CD4-positive, alpha-beta T cell (primary cell): Measurements from ENCODE around the gene THOC7. TPM values are rescaled to one million over a fixed set of nuclear protein-coding genes. Genes with fewer than 3 reads are reported as not detected.

Source experiments
- ATAC-seq: fragments of 200-7000 bp; cut with Tn5 transposase; one replicate; pipeline ENCODE4 v1.10.0; 2022; ENCODE audit warnings: mild to moderate bottlenecking; ENCODE audit not compliant: poor library complexity
- CTCF ChIA-PET: fragments of 350-600 bp; sonication (Branson Sonifier 250); formaldehyde crosslinking; loops from one replicate; lab custom pipeline; 2021; ENCODE audit warnings: antibody characterized with exemption, inconsistent platforms; lab: Charles Lee
- POLR2A ChIA-PET: fragments of 350-600 bp; sonication (Branson Sonifier 250); formaldehyde crosslinking; loops from one replicate; lab custom pipeline; 2021; ENCODE audit warnings: antibody characterized with exemption, inconsistent platforms; lab: Charles Lee
- DNase-seq, 14 experiments: peaks; one replicate each; pipeline ENCODE4 v3.0.0-alpha.2; 2013 to 2020; ENCODE audit warnings: mixed read lengths in 2 of 14
- H3K27ac ChIP-seq, 2 donors: one replicate each; pipeline versions ENCODE4 v1.5.1 to v1.7.0; 2013; ENCODE audit warnings: low read length in 2 of 2, low read depth in 1 of 2, mild to moderate bottlenecking in 1 of 2
- H3K27me3 ChIP-seq, 2 experiments: 1 replicate in 1 of 2; 2 replicates in 1 of 2; pipeline versions ENCODE4 v1.6.1 to v1.7.0; 2013; ENCODE audit warnings: low read length in 2 of 2, control low read depth in 1 of 2, mild to moderate bottlenecking in 1 of 2, moderate library complexity in 1 of 2; ENCODE audit not compliant: insufficient read depth in 2 of 2, control insufficient read depth in 1 of 2
- H3K36me3 ChIP-seq: one replicate; pipeline ENCODE4 v1.6.1; 2013; ENCODE audit warnings: low read length, control low read depth; ENCODE audit not compliant: insufficient read depth
- H3K4me1 ChIP-seq: one replicate; pipeline ENCODE4 v1.6.1; 2013; ENCODE audit warnings: low read length, control low read depth; ENCODE audit not compliant: insufficient read depth
- H3K4me3 ChIP-seq: one replicate; pipeline ENCODE4 v1.5.1; 2013; ENCODE audit warnings: mild to moderate bottlenecking, low read length, moderate library complexity
- H3K9me3 ChIP-seq, 2 experiments: 1 replicate in 1 of 2; 2 replicates in 1 of 2; pipeline versions ENCODE4 v1.6.1 to v1.7.0; 2013; ENCODE audit warnings: low read length in 2 of 2, mild to moderate bottlenecking in 2 of 2, control low read depth in 1 of 2, moderate library complexity in 1 of 2; ENCODE audit not compliant: control insufficient read depth in 1 of 2, insufficient read depth in 1 of 2
- H3K27ac Mint-ChIP-seq: one replicate; pipeline ENCODE4 v1.8.0; 2020; ENCODE audit warnings: mixed read lengths
- H3K27me3 Mint-ChIP-seq: one replicate; pipeline ENCODE4 v1.8.0; 2021; ENCODE audit warnings: mixed read lengths
- H3K36me3 Mint-ChIP-seq: one replicate; pipeline ENCODE4 v1.8.0; 2021; ENCODE audit warnings: low read depth, mixed read lengths
- H3K4me1 Mint-ChIP-seq: one replicate; pipeline ENCODE4 v1.8.0; 2021; ENCODE audit warnings: low read depth, mixed read lengths
- H3K4me3 Mint-ChIP-seq: one replicate; pipeline ENCODE4 v1.8.0; 2020; ENCODE audit warnings: mild to moderate bottlenecking, mixed read lengths
- H3K9me3 Mint-ChIP-seq: one replicate; pipeline ENCODE4 v1.8.0; 2020; ENCODE audit warnings: mixed read lengths
- intact Hi-C, 2 experiments: fragments of 100-400 bp; cut with DNase I in 1 of 2; cut with micrococcal nuclease in 1 of 2; formaldehyde crosslinking; loops; one replicate each; pipeline versions ENCODE4 v1.15.1 to v1.9.0; 2023 to 2025; cut with DNase I, micrococcal nuclease
- total RNA-seq, 174 experiments: library from RNA in 2 of 174; stranded (reverse) in 2 of 174; gene quantifications; one replicate each; pipeline ENCODE4 v1.2.3 and lab custom pipeline; 2021 to 2026
- TF ChIP-seq, protein P1 (sequence below): fragments of 200-600 bp; IDR thresholded peaks from one replicate; pipeline ENCODE4 v1.8.0; 2022; ENCODE audit warnings: antibody characterized with exemption, mild to moderate bottlenecking

THOC7 gene
- total RNA-seq, 2 experiments from 2014 or later: 21.6 to 23.7 TPM

- H3K27me3 ChIP-seq: no peaks in the 10 kb centered on the region
- H3K27me3 Mint-ChIP-seq: peaks cover 5% of the 10 kb centered on the region
- intact Hi-C loops: no loop called here
Observed at GRCh38 chr3:63798949-63799348, 64.7 kb downstream of the THOC7 start.

DNA sequence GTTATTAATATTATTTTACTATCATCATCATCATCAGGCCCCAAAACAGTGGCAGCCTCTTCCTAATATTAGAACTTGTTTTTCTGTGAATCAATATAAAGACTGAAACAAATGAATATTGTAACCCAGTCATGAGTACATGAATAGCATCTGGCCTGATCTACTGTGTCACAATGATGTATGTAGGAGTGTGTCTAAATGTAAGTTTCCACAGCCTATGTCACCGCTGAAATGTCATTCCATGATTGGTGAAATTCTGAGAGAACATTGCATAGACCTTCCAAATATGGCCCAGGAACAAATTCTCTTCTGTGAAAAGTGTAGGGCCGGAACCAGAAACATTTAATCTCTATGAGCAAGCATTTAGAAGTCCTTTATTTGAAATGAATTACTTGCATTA, 65.1 kb downstream of the THOC7 start:
- ATAC-seq (no peak), DNase-seq (no peak)
- TF ChIP-seq, protein P1, sequence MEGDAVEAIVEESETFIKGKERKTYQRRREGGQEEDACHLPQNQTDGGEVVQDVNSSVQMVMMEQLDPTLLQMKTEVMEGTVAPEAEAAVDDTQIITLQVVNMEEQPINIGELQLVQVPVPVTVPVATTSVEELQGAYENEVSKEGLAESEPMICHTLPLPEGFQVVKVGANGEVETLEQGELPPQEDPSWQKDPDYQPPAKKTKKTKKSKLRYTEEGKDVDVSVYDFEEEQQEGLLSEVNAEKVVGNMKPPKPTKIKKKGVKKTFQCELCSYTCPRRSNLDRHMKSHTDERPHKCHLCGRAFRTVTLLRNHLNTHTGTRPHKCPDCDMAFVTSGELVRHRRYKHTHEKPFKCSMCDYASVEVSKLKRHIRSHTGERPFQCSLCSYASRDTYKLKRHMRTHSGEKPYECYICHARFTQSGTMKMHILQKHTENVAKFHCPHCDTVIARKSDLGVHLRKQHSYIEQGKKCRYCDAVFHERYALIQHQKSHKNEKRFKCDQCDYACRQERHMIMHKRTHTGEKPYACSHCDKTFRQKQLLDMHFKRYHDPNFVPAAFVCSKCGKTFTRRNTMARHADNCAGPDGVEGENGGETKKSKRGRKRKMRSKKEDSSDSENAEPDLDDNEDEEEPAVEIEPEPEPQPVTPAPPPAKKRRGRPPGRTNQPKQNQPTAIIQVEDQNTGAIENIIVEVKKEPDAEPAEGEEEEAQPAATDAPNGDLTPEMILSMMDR: no peak
- intact Hi-C loops: no loop called here
- ChIA-PET CTCF (no interaction called here), POLR2A (interaction anchor here (0.6 kb wide), 1 partner anchor 8 kb away, joined by 3 read pairs; no protein-coding TSS in a partner anchor)
- Mint-ChIP-seq H3K4me3 (no peak overlapping the region), H3K36me3 (no peaks in the 10 kb centered on the region), H3K4me1 (no peaks in the 10 kb centered on the region), H3K9me3 (no peaks in the 10 kb centered on the region), H3K27ac (no peak overlapping the region), H3K27me3 (peaks cover 5% of the 10 kb centered on the region)
- H3K36me3 ChIP-seq: no peaks in the 10 kb centered on the region
- H3K4me1 ChIP-seq: no peaks in the 10 kb centered on the region
- no peaks in the 10 kb centered on the region for H3K27me3 ChIP-seq
- no peak overlapping the region for H3K4me3 ChIP-seq
- H3K9me3 ChIP-seq: no peaks in the 10 kb centered on the region
- H3K27ac ChIP-seq: no peak overlapping the region

More at GRCh38 chr3:63798949-63799348, 64.7 kb downstream of the THOC7 start:
- Histone ChIP-seq H3K4me1 (no peaks in the 10 kb centered on the region), H3K27ac (no peak overlapping the region), H3K9me3 (no peaks in the 10 kb centered on the region), H3K4me3 (no peak overlapping the region), H3K36me3 (no peaks in the 10 kb centered on the region)
- POLR2A ChIA-PET: interaction anchor here (0.6 kb wide), 1 partner anchor 9 kb away, joined by 3 read pairs; no protein-coding TSS in a partner anchor
- Mint-ChIP-seq H3K27ac (no peak overlapping the region), H3K9me3 (no peaks in the 10 kb centered on the region), H3K4me1 (no peaks in the 10 kb centered on the region), H3K36me3 (no peaks in the 10 kb centered on the region), H3K4me3 (no peak overlapping the region)
- ATAC-seq (no peak), DNase-seq (no peak)
- TF ChIP-seq, protein P1: no peak
- CTCF ChIA-PET: no interaction called here

DNA sequence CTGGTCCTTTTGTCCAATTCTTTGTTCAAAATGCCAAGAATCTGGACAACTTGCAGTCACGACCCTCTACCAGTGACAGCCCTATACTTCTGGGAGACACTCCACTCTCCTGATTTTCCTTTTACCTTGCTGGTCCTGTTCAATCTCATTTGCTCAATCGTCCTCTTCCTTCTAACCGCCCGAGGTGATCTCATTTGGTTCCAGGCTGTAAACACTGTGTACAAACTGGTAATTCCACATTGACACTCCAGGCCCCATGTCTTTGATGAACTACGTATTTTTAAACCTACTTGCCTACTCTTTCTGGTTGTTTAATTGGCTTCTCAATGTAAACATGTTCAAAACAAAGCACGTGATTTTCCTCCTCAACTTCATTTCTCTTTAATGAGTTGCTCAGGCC, 68.2 kb downstream of the THOC7 start:
- Mint-ChIP-seq H3K4me3 (no peak overlapping the region), H3K9me3 (no peaks in the 10 kb centered on the region), H3K27ac (no peak overlapping the region), H3K36me3 (no peaks in the 10 kb centered on the region), H3K4me1 (no peaks in the 10 kb centered on the region), H3K27me3 (peaks cover 5% of the 10 kb centered on the region)
- DNase-seq (no peak), ATAC-seq (no peak)
- ChIA-PET CTCF (no interaction called here), POLR2A (no interaction called here)
- no peak overlapping the region for H3K4me3 ChIP-seq
- no peaks in the 10 kb centered on the region for H3K27me3 ChIP-seq
- no peaks in the 10 kb centered on the region for H3K36me3 ChIP-seq
- intact Hi-C loops: no loop called here
- no peaks in the 10 kb centered on the region for H3K4me1 ChIP-seq
- TF ChIP-seq, protein P1: no peak
- no peak overlapping the region for H3K27ac ChIP-seq
- no peaks in the 10 kb centered on the region for H3K9me3 ChIP-seq
